Measurements from ENCODE around the gene TMEM120B. TPM values are rescaled to one million over a fixed set of nuclear protein-coding genes. Genes with fewer than 3 reads are reported as not detected.

Gene TMEM120B
- total RNA-seq, 1 donor from 2014 or later, result 12.6 TPM

DNA sequence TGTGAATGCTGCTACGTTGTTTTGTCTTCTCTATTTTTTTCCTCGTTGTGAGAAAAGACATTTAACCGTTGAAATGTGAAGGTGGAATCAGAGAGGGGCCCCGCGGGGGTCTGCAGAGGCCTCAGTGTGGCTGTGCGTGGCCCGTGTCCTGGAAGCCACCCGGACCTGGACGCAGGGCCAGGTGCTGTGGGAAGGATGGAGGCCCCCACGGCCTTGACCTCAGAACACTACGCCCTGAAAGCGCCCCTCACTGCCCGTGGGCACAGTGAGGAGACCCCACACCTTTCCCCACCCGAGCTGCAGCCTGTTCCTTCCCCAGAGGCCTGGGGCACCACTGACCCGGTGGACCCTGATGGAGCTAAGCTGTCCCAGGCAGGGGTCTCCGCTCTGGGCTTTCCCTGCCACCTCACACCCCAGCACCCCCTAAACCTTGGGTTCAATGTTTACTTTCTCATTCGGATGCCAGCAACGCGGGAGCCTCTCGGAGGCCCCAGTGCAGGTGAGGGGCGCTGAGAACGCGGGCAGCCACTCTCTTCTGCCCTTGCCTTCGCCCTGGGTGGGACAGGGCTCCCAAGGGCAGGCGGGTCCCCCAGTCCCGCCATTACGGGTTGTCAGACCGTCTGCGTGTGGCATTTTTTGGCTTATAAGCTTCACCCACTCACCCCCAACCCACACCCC is 118.2 kb downstream of the TMEM120B start:
- DNase-seq (ENCODE audit: low spot score), result no peak

Other genes with a start within 250 kb of the TMEM120B start
- 17.2 TPM for gene KDM2B, start 131.7 kb upstream of the TMEM120B start, total RNA-seq
- gene ORAI1, start 86.2 kb upstream of the TMEM120B start, total RNA-seq, result 19.8 TPM
- not detected for gene MORN3, start 43.1 kb upstream of the TMEM120B start, total RNA-seq
- 6.1 TPM for gene RHOF, start 80.9 kb downstream of the TMEM120B start, total RNA-seq
- gene SETD1B, start 91.3 kb downstream of the TMEM120B start, total RNA-seq, result 20.7 TPM
- 2.2 TPM for gene HPD, start 146.1 kb downstream of the TMEM120B start, total RNA-seq
- 54.7 TPM for gene PSMD9, start 176.0 kb downstream of the TMEM120B start, total RNA-seq
- gene CFAP251, start 205.8 kb downstream of the TMEM120B start, total RNA-seq, result 2.1 TPM